CD14-positive monocyte (primary cell): ENCODE measurements around the gene SGK1. TPM values are rescaled to one million over a fixed set of nuclear protein-coding genes. Genes with fewer than 3 reads are reported as not detected.

ENCODE experiments used
- DNase-seq, 3 donors: peaks; one replicate each; pipeline ENCODE4 v3.0.0-alpha.2; 2011 to 2022
- H2AFZ ChIP-seq: 2 replicates; pipeline ENCODE4 v1.6.0; 2012; ENCODE audit warnings: mild to moderate bottlenecking, low read depth, low read length, inconsistent platforms; ENCODE audit not compliant: insufficient read depth, poor library complexity, severe bottlenecking
- H3K27ac ChIP-seq, 2 donors: 1 replicate in 1 of 2; 2 replicates in 1 of 2; pipeline ENCODE4 v1.5.1; 2012 to 2013; ENCODE audit warnings: low read length in 2 of 2, control low read depth in 1 of 2, inconsistent platforms in 1 of 2, low read depth in 1 of 2, mild to moderate bottlenecking in 1 of 2
- H3K27me3 ChIP-seq, 2 donors: one replicate each; pipeline versions ENCODE4 v1.6.0 to v1.6.1; 2011 to 2013; ENCODE audit warnings: low read length in 2 of 2; ENCODE audit not compliant: control insufficient read depth in 2 of 2, insufficient read depth in 2 of 2
- H3K36me3 ChIP-seq, 2 donors: replicated peaks in 1 of 2; 1 replicate in 1 of 2; 2 replicates in 1 of 2; pipeline versions ENCODE4 v1.5.1 to v1.6.1; 2012 to 2013; ENCODE audit warnings: low read length in 2 of 2, control low read depth in 1 of 2, inconsistent platforms in 1 of 2, mild to moderate bottlenecking in 1 of 2; ENCODE audit not compliant: insufficient read depth in 2 of 2, control insufficient read depth in 1 of 2
- H3K4me1 ChIP-seq, 2 donors: 1 replicate in 1 of 2; 2 replicates in 1 of 2; pipeline versions ENCODE4 v1.5.1 to v1.6.1; 2012 to 2013; ENCODE audit warnings: low read length in 2 of 2, control low read depth in 1 of 2, inconsistent platforms in 1 of 2, mild to moderate bottlenecking in 1 of 2, moderate library complexity in 1 of 2; ENCODE audit not compliant: insufficient read depth in 2 of 2, control insufficient read depth in 1 of 2
- H3K4me2 ChIP-seq: replicated peaks from 2 replicates; pipeline ENCODE3; 2012; ENCODE audit warnings: low read length, moderate library complexity, mild to moderate bottlenecking; ENCODE audit not compliant: poor library complexity, severe bottlenecking; ENCODE audit errors: extremely low read depth
- H3K4me3 ChIP-seq, 3 experiments: fragments of 200-600 bp in 1 of 3; sonication (generic) in 1 of 3; replicated peaks in 1 of 3; 1 replicate in 2 of 3; 2 replicates in 1 of 3; pipeline ENCODE4 v1.5.1; 2011 to 2013; ENCODE audit warnings: low read length in 3 of 3, mild to moderate bottlenecking in 3 of 3, control low read depth in 2 of 3, low read depth in 2 of 3, inconsistent platforms in 1 of 3, moderate library complexity in 1 of 3
- H3K79me2 ChIP-seq: 2 replicates; pipeline ENCODE4 v1.6.0; 2012; ENCODE audit warnings: mild to moderate bottlenecking, control low read depth, inconsistent platforms, low read length, moderate library complexity; ENCODE audit not compliant: insufficient read depth
- H3K9ac ChIP-seq: 2 replicates; pipeline ENCODE4 v1.6.0; 2017; ENCODE audit warnings: low read length, mild to moderate bottlenecking; ENCODE audit not compliant: insufficient read depth, poor library complexity, severe bottlenecking
- H3K9me3 ChIP-seq, 2 donors: replicated peaks in 1 of 2; 1 replicate in 1 of 2; 2 replicates in 1 of 2; pipeline versions ENCODE4 v1.5.1 to v1.6.1; 2012 to 2013; ENCODE audit warnings: low read length in 2 of 2, control low read depth in 1 of 2; ENCODE audit not compliant: control insufficient read depth in 1 of 2, insufficient read depth in 1 of 2
- H4K20me1 ChIP-seq: 2 replicates; pipeline ENCODE4 v1.6.0; 2012; ENCODE audit warnings: mild to moderate bottlenecking, low read length, control low read depth, moderate library complexity; ENCODE audit not compliant: insufficient read depth
- H3K27ac Mint-ChIP-seq, 7 donors: one replicate each; pipeline ENCODE4 v1.8.0; 2020; ENCODE audit warnings: mild to moderate bottlenecking in 7 of 7, mixed read lengths in 7 of 7, moderate library complexity in 6 of 7, inconsistent platforms in 2 of 7
- H3K27me3 Mint-ChIP-seq, 3 donors: one replicate each; pipeline ENCODE4 v1.8.0; 2021 to 2022; ENCODE audit warnings: low read depth in 3 of 3, mild to moderate bottlenecking in 3 of 3, mixed read lengths in 3 of 3, moderate library complexity in 3 of 3, inconsistent platforms in 1 of 3
- H3K36me3 Mint-ChIP-seq, 2 donors: one replicate each; pipeline ENCODE4 v1.8.0; 2020; ENCODE audit warnings: mixed read lengths in 2 of 2, inconsistent platforms in 1 of 2, mild to moderate bottlenecking in 1 of 2
- H3K4me1 Mint-ChIP-seq: one replicate; pipeline ENCODE4 v1.8.0; 2020; ENCODE audit warnings: mild to moderate bottlenecking, mixed read lengths
- H3K4me3 Mint-ChIP-seq, 2 donors: one replicate each; pipeline ENCODE4 v1.8.0; 2020; ENCODE audit warnings: mild to moderate bottlenecking in 2 of 2, mixed read lengths in 2 of 2, moderate library complexity in 1 of 2
- H3K9me3 Mint-ChIP-seq, 7 donors: one replicate each; pipeline ENCODE4 v1.8.0; 2020 to 2022; ENCODE audit warnings: mixed read lengths in 7 of 7, mild to moderate bottlenecking in 6 of 7, moderate library complexity in 6 of 7, inconsistent platforms in 2 of 7
- WGBS: methylation state at CpG from one replicate; pipeline ENCODE4 v1.1.5; 2013; ENCODE audit warnings: missing lambda C conversion rate; ENCODE audit not compliant: insufficient coverage; 5-methylcytosine and 5-hydroxymethylcytosine counted together
- intact Hi-C, 2 donors: fragments of 100-400 bp; cut with micrococcal nuclease; formaldehyde crosslinking; loops; one replicate each; pipeline versions ENCODE4 v1.15.0 to v1.15.1; 2023
- polyA plus RNA-seq, 3 donors: library from polyadenylated mRNA; depleted of rRNA in 1 of 3; unstranded in 2 of 3; stranded (reverse) in 1 of 3; fragments of 300-500 nt in 2 of 3; fragments of >200 nt in 1 of 3; fragmentation: Illumina TruSeq in 2 of 3; gene quantifications; 1 replicate in 2 of 3; 2 replicates in 1 of 3; pipeline ENCODE4 v1.2.3, GENCODE V29; 2012 to 2021
- TF ChIP-seq, protein P1 (sequence below): fragments of 200-600 bp; IDR thresholded peaks from one replicate; pipeline ENCODE4 v1.8.0; 2022; ENCODE audit warnings: antibody characterized with exemption, mild to moderate bottlenecking

SGK1 gene
- polyA plus RNA-seq, 3 donors, result 373 to 419 (median 407) TPM

DNA sequence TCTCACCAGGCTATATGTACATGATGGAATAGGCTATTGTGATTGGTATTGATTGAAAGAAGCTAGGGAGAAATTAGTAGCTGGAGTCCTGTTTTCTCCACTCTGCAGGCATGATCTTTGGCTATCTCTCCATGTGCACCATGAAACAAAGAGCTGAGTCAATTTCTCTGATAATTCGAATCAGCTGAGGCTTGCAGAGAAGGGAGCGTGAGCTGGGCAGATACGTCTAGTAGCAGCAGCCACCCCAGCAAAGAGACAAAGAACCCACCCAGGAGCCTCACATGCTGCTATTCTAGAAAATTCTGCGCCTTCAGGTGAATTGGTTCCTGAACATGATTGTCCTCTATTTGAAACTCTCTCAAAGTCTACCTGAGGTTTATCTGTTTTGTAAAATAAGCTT is 6.9 kb upstream of the SGK1 start:
- Mint-ChIP-seq H3K9me3 (peaks cover 14 to 20% (median 15%) of the 10 kb centered on the region in 7 donors), H3K27me3 (peaks cover 1 to 3% (median 2%) of the 10 kb centered on the region in 3 donors), H3K4me1 (peaks cover 2% of the 10 kb centered on the region), H3K4me3 (no peak overlapping the region), H3K36me3 (peaks cover under 1 to 1% of the 10 kb centered on the region in 2 donors), H3K27ac (peak overlapping the region in 1 of 7 donors; percentile 76)
- H3K36me3 ChIP-seq, result no peaks in the 10 kb centered on the region
- no peak overlapping the region for H2AFZ ChIP-seq
- no peaks in the 10 kb centered on the region for H3K27me3 ChIP-seq
- no peak for DNase-seq
- H3K4me1 ChIP-seq, result no peaks in the 10 kb centered on the region
- TF ChIP-seq, protein P1, sequence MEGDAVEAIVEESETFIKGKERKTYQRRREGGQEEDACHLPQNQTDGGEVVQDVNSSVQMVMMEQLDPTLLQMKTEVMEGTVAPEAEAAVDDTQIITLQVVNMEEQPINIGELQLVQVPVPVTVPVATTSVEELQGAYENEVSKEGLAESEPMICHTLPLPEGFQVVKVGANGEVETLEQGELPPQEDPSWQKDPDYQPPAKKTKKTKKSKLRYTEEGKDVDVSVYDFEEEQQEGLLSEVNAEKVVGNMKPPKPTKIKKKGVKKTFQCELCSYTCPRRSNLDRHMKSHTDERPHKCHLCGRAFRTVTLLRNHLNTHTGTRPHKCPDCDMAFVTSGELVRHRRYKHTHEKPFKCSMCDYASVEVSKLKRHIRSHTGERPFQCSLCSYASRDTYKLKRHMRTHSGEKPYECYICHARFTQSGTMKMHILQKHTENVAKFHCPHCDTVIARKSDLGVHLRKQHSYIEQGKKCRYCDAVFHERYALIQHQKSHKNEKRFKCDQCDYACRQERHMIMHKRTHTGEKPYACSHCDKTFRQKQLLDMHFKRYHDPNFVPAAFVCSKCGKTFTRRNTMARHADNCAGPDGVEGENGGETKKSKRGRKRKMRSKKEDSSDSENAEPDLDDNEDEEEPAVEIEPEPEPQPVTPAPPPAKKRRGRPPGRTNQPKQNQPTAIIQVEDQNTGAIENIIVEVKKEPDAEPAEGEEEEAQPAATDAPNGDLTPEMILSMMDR, result no peak
- intact Hi-C loops, result no loop called here
- 100% methylated on average over 3 of the region's 4 CpGs for WGBS
- H3K4me2 ChIP-seq, result no peak overlapping the region
- H4K20me1 ChIP-seq, result no peaks in the 10 kb centered on the region
- no peak overlapping the region for H3K4me3 ChIP-seq
- no peak overlapping the region for H3K9ac ChIP-seq
- no peak overlapping the region for H3K27ac ChIP-seq
- peaks cover 10 to 16% of the 10 kb centered on the region in 2 donors for H3K9me3 ChIP-seq
- H3K79me2 ChIP-seq, result no peaks in the 10 kb centered on the region

DNA sequence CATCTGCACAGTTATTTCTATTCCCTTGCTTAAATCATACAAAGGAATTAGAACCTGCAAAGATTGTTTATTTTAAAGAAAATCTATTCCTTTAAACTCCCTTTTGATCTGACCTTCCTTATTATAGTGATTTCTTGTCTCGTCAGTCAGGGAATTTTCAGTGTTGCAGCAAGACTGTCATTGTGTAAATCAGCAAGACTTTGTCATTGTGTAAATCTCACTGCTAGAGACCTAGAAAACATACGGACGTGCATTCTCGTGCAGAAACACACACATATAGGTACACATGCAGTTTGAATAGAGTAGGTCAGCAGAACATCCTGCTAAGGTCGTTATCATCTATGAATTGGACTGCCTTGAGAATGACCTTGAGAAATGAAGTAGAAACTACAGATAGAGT is 6.2 kb upstream of the SGK1 start:
- Mint-ChIP-seq H3K9me3 (peaks cover 14 to 27% (median 22%) of the 10 kb centered on the region in 7 donors), H3K27me3 (peaks cover 3 to 4% (median 3%) of the 10 kb centered on the region in 3 donors), H3K4me3 (no peak overlapping the region), H3K4me1 (peaks cover 2% of the 10 kb centered on the region), H3K27ac (no peak overlapping the region), H3K36me3 (peaks cover 4 to 6% of the 10 kb centered on the region in 2 donors)
- DNase-seq, result peak in 1 of 3 donors; percentile 56
- Histone ChIP-seq H4K20me1 (no peaks in the 10 kb centered on the region), H3K4me2 (no peak overlapping the region), H3K27me3 (no peaks in the 10 kb centered on the region), H3K9ac (no peak overlapping the region), H3K36me3 (no peaks in the 10 kb centered on the region), H3K4me1 (no peaks in the 10 kb centered on the region), H3K4me3 (no peak overlapping the region), H2AFZ (no peak overlapping the region), H3K9me3 (peaks cover 14 to 20% of the 10 kb centered on the region in 2 donors), H3K79me2 (no peaks in the 10 kb centered on the region), H3K27ac (no peak overlapping the region)
- WGBS, result 57% methylated on average over 1 of the region's 5 CpGs
- intact Hi-C loops, result no loop called here
- TF ChIP-seq, protein P1, result no peak
